NCI-H1105 treated with DMSO at 0.1 percent for 48 hours (cell line): ENCODE results near the gene SLFN13.
"Not testable (repeated sequence)": the region's sequence is repeated elsewhere in the genome, so short reads cannot be mapped to it uniquely, and the experiment has no call there.

Experiments used
- DNase-seq: peaks from one replicate; lab custom pipeline; 2025; lab: John Stamatoyannopoulos, UW

SLFN13 gene

GRCh38 chr17:35432176-35433074 is 16.1 kb downstream of the SLFN13 start, which contains the start of gene SLFN12:
TSS of gene SLFN12 (minus strand) at chr17:35432500. CDS start at chr17:35423028, 9,472 bp downstream.
- no peak for DNase-seq

GRCh38 chr17:35429702-35430101 is 18.9 kb downstream of the SLFN13 start:
- no peak for DNase-seq

GRCh38 chr17:35428229-35428628 is 20.3 kb downstream of the SLFN13 start:
- no peak for DNase-seq

- DNase-seq = no peak
These were observed 24.8 kb downstream of the SLFN13 start for GRCh38 chr17:35423761-35424160.

GRCh38 chr17:35421069-35421468 is 27.5 kb downstream of the SLFN13 start:
- DNase-seq = not testable (repeated sequence)

GRCh38 chr17:35416659-35417058 is 31.9 kb downstream of the SLFN13 start:
- no peak for DNase-seq

GRCh38 chr17:35414707-35415106 is 33.9 kb downstream of the SLFN13 start:
- not testable (repeated sequence) for DNase-seq

- no peak for DNase-seq
These were observed 34.3 kb downstream of the SLFN13 start for GRCh38 chr17:35414247-35414646.

GRCh38 chr17:35407531-35407930 is 41.0 kb downstream of the SLFN13 start:
- no peak for DNase-seq

- DNase-seq = no peak
These were observed 42.0 kb downstream of the SLFN13 start for GRCh38 chr17:35406568-35406967.

GRCh38 chr17:35404360-35404759 is 44.2 kb downstream of the SLFN13 start:
- DNase-seq = no peak

- DNase-seq = not testable (repeated sequence)
These were observed 54.8 kb downstream of the SLFN13 start for GRCh38 chr17:35393783-35394182.

GRCh38 chr17:35390663-35391062 is 57.9 kb downstream of the SLFN13 start:
- no peak for DNase-seq

- no peak for DNase-seq
These were observed 58.4 kb downstream of the SLFN13 start for GRCh38 chr17:35390156-35390555.

- no peak for DNase-seq
These were observed 61.1 kb downstream of the SLFN13 start for GRCh38 chr17:35387496-35387895.
